Activated CD8-positive, alpha-beta memory T cell treated with anti-CD3 and anti-CD28 coated beads, Interleukin-2, amount 50 U/mL, for 24 hours (primary cell): ENCODE results near the gene IFT43.

Source experiments
- DNase-seq: peaks from one replicate; pipeline ENCODE4 v3.0.0-alpha.2; 2020; ENCODE audit errors: extremely low read depth

Gene IFT43

GRCh38 chr14:75985618-75986438 is at the start of gene IFT43:
Gene IFT43, plus strand, starts transcription at chr14:75985763. Its CDS starts 24 bp downstream, at chr14:75985787.
- DNase-seq: peak; percentile 88

- no peak for DNase-seq
Measured at GRCh38 chr14:75939200-75939599, 46.4 kb upstream of the IFT43 start.

- DNase-seq: no peak
Measured at GRCh38 chr14:75941030-75941429, 44.5 kb upstream of the IFT43 start.

GRCh38 chr14:75944607-75945241 is 40.8 kb upstream of the IFT43 start:
- no peak for DNase-seq

GRCh38 chr14:75946785-75947184 is 38.8 kb upstream of the IFT43 start:
- DNase-seq: no peak

- DNase-seq: no peak
Measured at GRCh38 chr14:75952489-75952888, 33.1 kb upstream of the IFT43 start.

GRCh38 chr14:75959031-75959430 is 26.5 kb upstream of the IFT43 start:
- DNase-seq: no peak

- no peak for DNase-seq
Measured at GRCh38 chr14:75960231-75960630, 25.3 kb upstream of the IFT43 start.

GRCh38 chr14:75961662-75962061 is 23.9 kb upstream of the IFT43 start:
- DNase-seq: no peak

- no peak for DNase-seq
Measured at GRCh38 chr14:75967866-75968265, 17.7 kb upstream of the IFT43 start.

GRCh38 chr14:75968456-75968855 is 17.1 kb upstream of the IFT43 start:
- no peak for DNase-seq

GRCh38 chr14:75969126-75969525 is 16.4 kb upstream of the IFT43 start:
- no peak for DNase-seq

GRCh38 chr14:75969891-75970290 is 15.7 kb upstream of the IFT43 start:
- DNase-seq: no peak

- no peak for DNase-seq
Measured at GRCh38 chr14:75970989-75971388, 14.6 kb upstream of the IFT43 start.

GRCh38 chr14:75971509-75971908 is 14.1 kb upstream of the IFT43 start:
- no peak for DNase-seq

GRCh38 chr14:75972801-75973421 is 12.7 kb upstream of the IFT43 start:
- DNase-seq: no peak

GRCh38 chr14:75976826-75977581 is 8.6 kb upstream of the IFT43 start:
- DNase-seq: no peak

- no peak for DNase-seq
Measured at GRCh38 chr14:75977582-75977943, 8.0 kb upstream of the IFT43 start.

- DNase-seq: no peak
Measured at GRCh38 chr14:75978249-75978731, 7.3 kb upstream of the IFT43 start.

- no peak for DNase-seq
Measured at GRCh38 chr14:75979071-75979571, 6.4 kb upstream of the IFT43 start.

- no peak for DNase-seq
Measured at GRCh38 chr14:75979648-75980565, 5.7 kb upstream of the IFT43 start.
